Tongue (tissue), 2 donors: ENCODE data around the gene ASPHD2. TPM values are rescaled to one million over a fixed set of nuclear protein-coding genes. Genes with fewer than 3 reads are reported as not detected.
"Not testable (repeated sequence)": the region's sequence is repeated elsewhere in the genome, so short reads cannot be mapped to it uniquely, and the experiment has no call there.

Source experiments
- DNase-seq: peaks from one replicate; pipeline ENCODE4 v3.0.0-alpha.2; 2015
- total RNA-seq: library from RNA; depleted of rRNA; stranded (reverse); fragments of >200 nt; gene quantifications from one replicate; pipeline ENCODE4 v1.2.3, GENCODE V29; 2014

The ASPHD2 gene
- total RNA-seq, 1 donor from 2014 or later, result 0.41 TPM

DNA sequence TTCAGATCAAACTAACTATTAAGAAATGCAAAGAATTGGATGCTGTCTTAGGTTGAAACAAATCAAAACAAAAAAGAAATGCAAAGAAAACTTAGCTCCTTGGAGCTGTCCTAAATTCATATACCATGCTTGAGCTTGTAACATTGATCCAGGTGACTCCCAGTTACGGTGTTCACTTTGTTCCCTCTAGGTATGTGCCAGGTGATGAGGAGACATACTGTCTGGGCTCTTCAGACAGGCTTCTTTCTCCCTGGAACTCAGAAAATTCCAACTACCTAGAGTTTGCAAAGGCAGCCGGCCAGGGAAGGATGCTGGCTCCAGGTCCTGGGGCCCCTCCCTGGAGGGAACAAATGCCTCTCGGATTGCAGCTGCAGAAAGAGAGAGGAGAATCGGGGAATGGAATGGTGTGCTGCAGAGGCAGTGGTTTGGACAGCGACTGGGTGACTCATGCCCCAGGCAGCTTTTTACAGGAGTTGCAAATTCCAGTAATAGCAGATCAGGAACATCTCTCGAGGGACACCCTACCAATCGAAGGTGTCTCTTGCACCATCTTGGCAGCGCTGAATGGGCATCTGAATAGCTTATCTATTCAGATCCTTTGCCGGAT, 12.3 kb upstream of the ASPHD2 start:
- peak; percentile 67 for DNase-seq

DNA sequence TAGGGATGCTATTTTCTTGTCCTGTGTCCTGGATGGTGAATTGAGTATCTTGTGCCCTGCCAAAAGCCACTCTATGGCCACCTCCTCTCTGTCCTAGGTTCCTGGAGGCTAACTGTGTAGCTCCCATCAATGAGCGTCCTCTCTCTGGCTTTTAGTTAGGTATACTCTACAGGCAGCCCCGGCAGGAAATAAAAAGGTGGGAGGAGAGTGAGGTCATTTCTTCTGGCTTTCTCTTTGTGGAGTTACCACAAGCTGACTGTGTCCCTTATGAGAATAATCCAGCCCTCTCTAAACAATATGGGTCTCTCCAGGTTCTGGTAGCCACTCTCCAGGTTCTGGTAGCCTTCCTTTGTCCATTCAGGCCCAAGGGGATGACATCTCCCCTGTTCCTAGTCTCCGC, 11.7 kb upstream of the ASPHD2 start:
- peak; percentile 4 for DNase-seq

GRCh38 chr22:26418620-26419019, 10.4 kb upstream of the ASPHD2 start:
- DNase-seq, result no peak

DNA sequence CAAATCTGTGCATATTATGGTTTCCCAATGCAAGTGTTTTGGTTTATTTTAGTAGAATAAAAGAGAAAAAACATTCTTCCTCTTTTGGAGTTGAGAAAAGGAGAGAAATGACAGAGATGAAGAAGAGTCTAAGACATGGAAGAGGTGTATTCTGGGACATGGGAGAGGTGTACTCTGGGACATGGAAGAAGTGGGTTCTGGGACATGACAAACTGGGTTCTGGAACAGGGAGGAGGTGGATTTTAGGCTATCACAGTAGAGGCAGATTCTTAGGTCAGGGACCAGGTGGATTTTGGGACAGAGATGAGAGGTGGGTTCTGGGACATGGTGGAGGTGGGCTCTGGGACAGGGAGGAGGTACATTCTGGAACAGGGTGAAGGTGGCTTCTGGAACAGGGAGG, 2.1 kb upstream of the ASPHD2 start:
- DNase-seq, result no peak

DNA sequence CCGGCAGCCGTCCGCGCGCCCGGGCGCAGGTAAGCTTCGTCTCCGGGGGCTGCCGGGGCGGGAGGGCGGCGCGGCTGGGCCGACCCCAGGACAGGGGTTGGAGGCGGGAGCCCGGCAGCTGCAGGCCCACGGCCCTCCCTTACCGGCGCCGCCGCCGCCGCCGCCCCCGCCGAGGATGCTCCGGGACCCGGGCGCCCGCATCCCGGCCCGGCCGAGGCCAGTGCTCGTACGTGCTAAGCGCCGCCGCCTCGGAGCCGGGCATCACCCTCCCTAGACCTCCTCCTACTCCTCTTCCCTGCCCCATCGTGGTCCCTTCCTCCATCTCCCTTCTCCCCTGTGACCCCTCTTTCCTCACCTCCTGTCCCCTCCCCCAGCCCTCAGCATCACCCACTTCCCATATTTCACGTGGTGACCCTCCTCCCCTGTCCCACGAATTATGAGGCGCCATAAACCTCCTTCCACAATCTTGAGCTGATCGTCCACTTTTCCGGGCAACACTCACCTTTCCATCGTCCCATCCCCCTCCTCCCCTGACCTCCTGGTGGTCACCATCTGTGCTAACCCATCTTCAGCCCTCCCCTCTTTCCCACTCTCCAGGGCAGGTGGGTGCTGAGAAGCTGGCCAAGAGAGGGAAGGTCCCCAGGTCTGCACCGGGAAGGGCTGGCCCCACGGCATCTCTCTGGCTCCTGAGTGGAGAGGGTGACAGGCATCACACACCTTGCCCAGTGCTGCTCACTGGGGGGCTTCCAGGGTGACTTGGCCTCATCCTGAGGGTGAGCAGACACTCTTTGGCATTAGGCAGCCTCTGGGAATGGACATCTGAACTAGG, 612 bp downstream of the ASPHD2 start:
- DNase-seq, result no peak

- DNase-seq, result no peak
These were observed 1.5 kb downstream of the ASPHD2 start for GRCh38 chr22:26430600-26430999.

GRCh38 chr22:26431261-26431995, 2.4 kb downstream of the ASPHD2 start:
- DNase-seq, result no peak

DNA sequence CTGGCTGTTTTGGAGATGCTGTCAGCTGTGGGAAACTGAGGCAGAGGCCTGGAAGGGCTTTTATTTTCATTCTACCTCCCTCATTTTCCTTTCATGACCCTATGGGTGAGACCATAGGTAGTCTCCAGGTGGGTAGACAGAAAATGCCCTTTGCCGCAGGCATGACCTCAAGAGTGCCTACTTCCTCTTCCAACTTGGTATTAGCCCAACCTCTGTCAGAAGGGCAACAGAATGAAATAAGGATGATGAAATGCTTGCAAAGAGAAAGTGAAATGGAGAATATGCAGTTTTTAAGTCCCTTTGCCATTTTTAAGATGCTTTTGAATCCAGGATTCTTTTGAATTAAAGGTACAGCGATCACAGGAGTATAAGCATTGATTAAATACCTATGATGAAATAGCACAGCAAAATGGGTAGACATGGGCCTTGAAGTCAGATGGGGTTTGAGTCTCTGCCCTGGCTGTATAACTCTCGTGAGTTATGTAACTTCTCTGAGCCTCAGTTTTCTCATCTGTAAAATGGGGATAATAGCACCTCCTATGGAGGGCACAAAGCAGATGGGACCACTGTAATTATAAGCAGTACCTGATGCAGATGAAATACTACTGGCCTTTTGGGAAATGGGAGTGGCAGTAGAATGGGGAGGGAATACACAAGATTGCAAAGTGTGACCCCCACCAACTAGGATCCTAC, 3.7 kb downstream of the ASPHD2 start:
- DNase-seq, result no peak

- DNase-seq, result no peak
These were observed 4.7 kb downstream of the ASPHD2 start for GRCh38 chr22:26433805-26434204.

- no peak for DNase-seq
These were observed 6.5 kb downstream of the ASPHD2 start for GRCh38 chr22:26435327-26436093.

DNA sequence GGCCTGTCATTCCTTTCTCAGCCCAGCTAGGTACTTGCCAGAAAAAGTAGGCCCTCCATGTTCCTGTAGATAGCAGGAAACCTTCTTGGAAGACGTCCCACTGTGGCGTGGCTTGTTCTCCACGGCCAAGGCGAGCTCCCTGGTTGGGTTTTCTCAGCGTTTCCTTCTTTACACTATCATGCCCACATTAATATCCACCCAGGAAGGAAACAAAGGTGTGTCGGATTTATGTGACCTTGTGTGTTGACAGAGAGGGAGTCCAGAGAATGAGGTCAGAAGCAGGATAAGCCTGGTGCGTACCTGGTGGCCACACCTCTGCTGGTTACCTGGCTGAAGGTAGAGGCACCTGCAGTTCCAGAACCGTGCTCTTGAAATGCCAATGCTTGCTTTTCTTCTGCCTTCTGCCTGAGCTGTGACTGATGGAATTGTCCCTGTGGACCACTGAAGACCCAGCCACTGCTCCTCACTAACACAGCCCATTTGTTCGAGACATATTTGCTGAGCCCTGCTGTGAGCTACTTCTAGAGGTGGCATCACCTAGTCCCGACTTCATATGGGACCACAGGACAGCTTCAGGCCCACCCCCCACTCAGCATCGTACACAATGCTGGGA, 7.9 kb downstream of the ASPHD2 start:
- no peak for DNase-seq

DNA sequence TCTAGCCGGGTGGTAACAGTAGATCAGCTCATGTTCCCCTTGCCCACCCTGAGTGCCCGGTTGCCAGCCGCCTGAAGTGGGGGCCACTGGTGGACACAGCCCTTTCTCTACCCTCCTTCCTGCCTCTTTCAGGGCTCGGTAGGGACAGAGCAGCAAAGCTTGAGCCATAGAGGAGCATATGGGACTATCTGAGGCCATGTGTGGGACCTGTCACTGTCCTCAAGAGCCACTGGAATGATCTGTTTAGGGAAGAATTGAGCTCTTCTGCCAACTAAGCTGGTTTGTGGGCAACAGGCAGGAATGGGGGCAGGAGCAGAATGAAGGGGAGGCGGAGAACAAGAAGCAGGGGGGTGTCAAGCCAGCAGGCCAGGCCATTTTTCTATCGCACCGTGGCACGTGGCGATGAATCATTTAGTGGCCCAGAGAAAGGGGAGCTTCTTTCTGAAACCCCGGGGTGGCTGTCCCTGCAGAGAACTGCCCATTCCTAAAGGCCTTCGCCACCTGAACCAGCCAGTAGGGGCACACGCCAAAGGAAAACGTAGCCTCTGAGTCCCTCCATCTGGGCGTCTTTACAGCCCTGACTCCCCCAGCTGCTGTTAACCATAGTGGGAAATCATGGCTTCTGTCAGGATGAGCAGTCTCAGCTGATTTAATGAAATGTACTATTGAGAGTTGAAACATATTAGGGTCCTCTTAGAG, 8.8 kb downstream of the ASPHD2 start:
- no peak for DNase-seq

- not testable (repeated sequence) for DNase-seq
These were observed 9.7 kb downstream of the ASPHD2 start for GRCh38 chr22:26438776-26439175.

DNA sequence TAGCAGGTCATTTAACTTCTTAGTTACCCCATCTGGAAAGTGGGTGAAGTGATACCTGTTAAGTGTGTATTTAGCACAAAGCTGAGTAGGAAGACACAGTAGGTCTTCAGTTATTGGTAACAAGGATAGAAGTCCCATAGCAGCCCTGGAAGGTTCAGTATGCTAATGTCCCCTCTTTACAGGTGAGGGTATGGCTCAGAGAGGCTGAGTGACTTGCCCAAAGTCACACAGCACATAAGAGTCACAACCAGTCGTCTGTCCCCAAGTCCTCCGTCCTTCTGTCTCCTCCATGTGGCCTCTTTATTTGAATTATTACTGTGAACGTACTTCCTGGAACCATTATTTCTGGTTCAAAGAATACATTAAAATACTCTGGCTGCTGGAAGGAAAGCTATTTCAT, 10.5 kb downstream of the ASPHD2 start:
- DNase-seq, result no peak

- DNase-seq, result no peak
These were observed 13.2 kb downstream of the ASPHD2 start for GRCh38 chr22:26442086-26442756.

DNA sequence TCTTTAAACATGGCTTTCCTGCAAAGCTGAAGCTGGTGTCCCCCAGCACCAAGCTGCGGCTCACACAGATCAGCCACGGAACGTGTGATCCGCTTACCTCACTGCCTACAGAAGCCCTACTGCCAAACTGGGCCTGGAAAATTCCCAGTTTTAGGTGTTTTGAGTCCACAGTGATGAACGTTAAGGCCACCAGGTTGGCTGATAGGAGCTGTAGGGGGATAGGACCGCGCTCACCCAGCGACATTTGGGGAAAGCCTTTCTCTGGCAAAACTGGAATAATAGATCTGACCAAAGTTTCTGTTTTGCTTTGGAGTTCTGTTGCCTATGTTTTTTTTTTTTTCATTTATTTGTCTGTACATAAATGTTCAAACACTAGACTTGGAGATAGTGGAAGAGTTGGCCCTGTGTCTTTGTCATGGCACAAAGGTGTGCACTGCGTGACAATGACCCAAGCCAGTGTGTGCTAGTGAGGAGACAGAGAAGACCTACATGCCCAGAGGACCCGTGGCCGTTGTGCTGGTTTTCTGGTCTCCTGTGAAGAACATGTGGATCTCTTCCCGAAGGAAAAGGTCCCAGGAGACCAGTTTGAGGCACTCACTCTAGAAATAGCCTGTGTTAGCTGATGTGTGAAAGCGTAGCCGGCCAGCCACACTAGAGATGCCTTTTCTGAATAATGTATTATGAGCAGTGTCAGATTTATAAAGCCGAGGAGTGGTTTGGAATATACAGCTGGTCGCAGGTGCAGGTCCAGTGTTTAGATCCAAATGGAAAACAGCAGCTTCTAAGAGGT, 15.0 kb downstream of the ASPHD2 start:
- DNase-seq, result no peak

- no peak for DNase-seq
These were observed 15.7 kb downstream of the ASPHD2 start for GRCh38 chr22:26444777-26445176.

- no peak for DNase-seq
These were observed 16.7 kb downstream of the ASPHD2 start for GRCh38 chr22:26445577-26446275.
